RWPE2 (cell line): ENCODE measurements around the gene KCTD3.

ENCODE experiments used
- ATAC-seq: fragments of 200-7000 bp; cut with Tn5 transposase; 3 replicates; pipeline ENCODE4 v1.9.1; 2021; ENCODE audit warnings: low read depth
- DNase-seq: peaks from one replicate; pipeline ENCODE4 v3.0.0-alpha.2; 2020; ENCODE audit warnings: low spot score
- H3K27ac ChIP-seq: fragments of 450-650 bp; 2 replicates; pipeline ENCODE4 v1.5.1; 2017; ENCODE audit warnings: mild to moderate bottlenecking; ENCODE audit not compliant: poor library complexity, severe bottlenecking
- H3K27me3 ChIP-seq: fragments of 250-450 bp; sonication (Bioruptor Pico); 2 replicates; pipeline ENCODE4 v1.5.1; 2021; ENCODE audit warnings: mild to moderate bottlenecking, moderate library complexity; ENCODE audit not compliant: insufficient read depth, poor library complexity, severe bottlenecking
- H3K36me3 ChIP-seq: fragments of 250-450 bp; sonication (Bioruptor Pico); 2 replicates; pipeline ENCODE4 v1.5.1; 2020; ENCODE audit warnings: low read depth, mild to moderate bottlenecking, moderate library complexity
- H3K4me1 ChIP-seq: fragments of 250-450 bp; sonication (Bioruptor Pico); 2 replicates; pipeline ENCODE4 v1.5.1; 2021; ENCODE audit warnings: mild to moderate bottlenecking, moderate library complexity; ENCODE audit not compliant: insufficient read depth, poor library complexity, severe bottlenecking
- H3K4me3 ChIP-seq: fragments of 250-450 bp; sonication (Bioruptor Pico); 2 replicates; pipeline ENCODE4 v1.5.1; 2021; ENCODE audit warnings: mild to moderate bottlenecking, moderate library complexity; ENCODE audit not compliant: severe bottlenecking
- H3K9me3 ChIP-seq: fragments of 250-450 bp; sonication (Bioruptor Pico); 2 replicates; pipeline ENCODE4 v1.5.1; 2021; ENCODE audit warnings: mild to moderate bottlenecking, moderate library complexity; ENCODE audit not compliant: severe bottlenecking
- CTCF ChIP-seq: fragments of 450-650 bp; IDR thresholded peaks from one replicate; pipeline ENCODE4 v1.5.1; 2017; ENCODE audit warnings: mild to moderate bottlenecking, moderate library complexity; ENCODE audit not compliant: poor library complexity, severe bottlenecking

KCTD3 gene

GRCh38 chr1:215523128-215523861, 43.8 kb upstream of the KCTD3 start:
- no peak for ATAC-seq
- TF ChIP-seq CTCF: peak; percentile 42
- Histone ChIP-seq H3K27ac (no peak overlapping the region), H3K4me3 (no peak overlapping the region), H3K9me3 (no peaks in the 10 kb centered on the region), H3K36me3 (no peaks in the 10 kb centered on the region), H3K4me1 (no peaks in the 10 kb centered on the region), H3K27me3 (no peaks in the 10 kb centered on the region)
- DNase-seq: no peak

- Histone ChIP-seq H3K36me3 (no peaks in the 10 kb centered on the region), H3K9me3 (no peaks in the 10 kb centered on the region), H3K4me3 (no peak overlapping the region), H3K27ac (no peak overlapping the region), H3K4me1 (no peaks in the 10 kb centered on the region), H3K27me3 (no peaks in the 10 kb centered on the region)
- ATAC-seq (no peak), DNase-seq (no peak)
- TF ChIP-seq CTCF: no peak
Observed at GRCh38 chr1:215523906-215524305, 43.2 kb upstream of the KCTD3 start.

- ATAC-seq: no peak
- H3K27ac ChIP-seq: no peak overlapping the region
Observed at GRCh38 chr1:215526147-215526845, 40.8 kb upstream of the KCTD3 start.

GRCh38 chr1:215526846-215527151, 40.3 kb upstream of the KCTD3 start:
- Histone ChIP-seq H3K4me3 (no peak overlapping the region), H3K4me1 (no peaks in the 10 kb centered on the region), H3K27me3 (no peaks in the 10 kb centered on the region), H3K27ac (no peak overlapping the region), H3K9me3 (no peaks in the 10 kb centered on the region), H3K36me3 (no peaks in the 10 kb centered on the region)
- peak; percentile 41 for TF ChIP-seq CTCF
- DNase-seq (no peak), ATAC-seq (no peak)

More at GRCh38 chr1:215526147-215526845, 40.8 kb upstream of the KCTD3 start:
- no peak for DNase-seq
- Histone ChIP-seq H3K4me3 (no peak overlapping the region), H3K36me3 (no peaks in the 10 kb centered on the region), H3K4me1 (no peaks in the 10 kb centered on the region), H3K9me3 (no peaks in the 10 kb centered on the region), H3K27me3 (no peaks in the 10 kb centered on the region)
- TF ChIP-seq CTCF: peak; percentile 62

- no peak for DNase-seq
- TF ChIP-seq CTCF: no peak
Observed at GRCh38 chr1:215529111-215529510, 38.0 kb upstream of the KCTD3 start.

More at GRCh38 chr1:215529111-215529510, 38.0 kb upstream of the KCTD3 start:
- no peaks in the 10 kb centered on the region for H3K4me1 ChIP-seq
- no peak overlapping the region for H3K27ac ChIP-seq
- no peaks in the 10 kb centered on the region for H3K27me3 ChIP-seq
- no peaks in the 10 kb centered on the region for H3K36me3 ChIP-seq
- H3K9me3 ChIP-seq: no peaks in the 10 kb centered on the region
- no peak overlapping the region for H3K4me3 ChIP-seq
- ATAC-seq: no peak
